ENCODE data around the gene MAP4.
A peak's percentile ranks its signal among the peaks of the same experiment; 100 is the strongest.
"Not testable (repeated sequence)": the region's sequence is repeated elsewhere in the genome, so short reads cannot be mapped to it uniquely, and the experiment has no call there.

Gene MAP4

GRCh38 chr3:47847260-47847659 is 169.0 kb downstream of the MAP4 start:
- DNase-seq (ENCODE audit: low read depth in 2 of 2): no peak

- no peak for DNase-seq (ENCODE audit: low read depth in 2 of 2)
These were observed 169.4 kb downstream of the MAP4 start for GRCh38 chr3:47846880-47847248.

- DNase-seq (ENCODE audit: low read depth in 2 of 2): no peak
These were observed 169.9 kb downstream of the MAP4 start for GRCh38 chr3:47846186-47846879.

- DNase-seq (ENCODE audit: low read depth in 2 of 2): no peak
These were observed 174.3 kb downstream of the MAP4 start for GRCh38 chr3:47841786-47842349.

- no peak for DNase-seq (ENCODE audit: low read depth in 2 of 2)
These were observed 177.7 kb downstream of the MAP4 start for GRCh38 chr3:47838503-47838902.

GRCh38 chr3:47836986-47837385 is 179.2 kb downstream of the MAP4 start:
- DNase-seq (ENCODE audit: low read depth in 2 of 2): no peak

GRCh38 chr3:47829482-47829881 is 186.7 kb downstream of the MAP4 start:
- not testable (repeated sequence) for DNase-seq (ENCODE audit: low read depth in 2 of 2)

GRCh38 chr3:47825590-47825989 is 190.6 kb downstream of the MAP4 start:
- no peak for DNase-seq (ENCODE audit: low read depth in 2 of 2)

GRCh38 chr3:47824541-47825473 is 191.4 kb downstream of the MAP4 start:
- DNase-seq (ENCODE audit: low read depth in 2 of 2): peak; percentile 64 to 72

GRCh38 chr3:47817609-47818008 is 198.6 kb downstream of the MAP4 start:
- no peak for DNase-seq (ENCODE audit: low read depth in 2 of 2)

GRCh38 chr3:47813551-47814177 is 202.6 kb downstream of the MAP4 start:
- no peak for DNase-seq (ENCODE audit: low read depth in 2 of 2)

GRCh38 chr3:47804577-47804976 is 211.6 kb downstream of the MAP4 start:
- DNase-seq (ENCODE audit: low read depth in 2 of 2): no peak

GRCh38 chr3:47803480-47804025 is 212.7 kb downstream of the MAP4 start:
- DNase-seq (ENCODE audit: low read depth in 2 of 2): no peak

GRCh38 chr3:47802734-47803479 is 213.3 kb downstream of the MAP4 start, which contains the start of gene DHX30:
Gene DHX30 (plus strand): TSS chr3:47803138. CDS start chr3:47810684, 7,546 bp downstream.
- peak; percentile 80 for DNase-seq (ENCODE audit: low read depth in 2 of 2)

Measured in stimulated activated CD8-positive, alpha-beta memory T cell treated with anti-CD3 and anti-CD28 coated beads, Interleukin-2, amount 100 ng/mL, for 48 hours (primary cell).